NOMO-1 (cell line): ENCODE data around the gene RALGPS2.
A peak's percentile ranks its signal among the peaks of the same experiment; 100 is the strongest.
"Not testable (repeated sequence)": the region's sequence is repeated elsewhere in the genome, so short reads cannot be mapped to it uniquely, and the experiment has no call there.

Experiments used
- DNase-seq, 2 experiments: peaks; one replicate each; lab custom pipeline; 2025; ENCODE audit not compliant: unreplicated experiment in 2 of 2; lab: John Stamatoyannopoulos, UW

Gene RALGPS2

GRCh38 chr1:178939338-178940067 lies 214.5 kb downstream of the RALGPS2 start:
- DNase-seq, result no peak

DNA sequence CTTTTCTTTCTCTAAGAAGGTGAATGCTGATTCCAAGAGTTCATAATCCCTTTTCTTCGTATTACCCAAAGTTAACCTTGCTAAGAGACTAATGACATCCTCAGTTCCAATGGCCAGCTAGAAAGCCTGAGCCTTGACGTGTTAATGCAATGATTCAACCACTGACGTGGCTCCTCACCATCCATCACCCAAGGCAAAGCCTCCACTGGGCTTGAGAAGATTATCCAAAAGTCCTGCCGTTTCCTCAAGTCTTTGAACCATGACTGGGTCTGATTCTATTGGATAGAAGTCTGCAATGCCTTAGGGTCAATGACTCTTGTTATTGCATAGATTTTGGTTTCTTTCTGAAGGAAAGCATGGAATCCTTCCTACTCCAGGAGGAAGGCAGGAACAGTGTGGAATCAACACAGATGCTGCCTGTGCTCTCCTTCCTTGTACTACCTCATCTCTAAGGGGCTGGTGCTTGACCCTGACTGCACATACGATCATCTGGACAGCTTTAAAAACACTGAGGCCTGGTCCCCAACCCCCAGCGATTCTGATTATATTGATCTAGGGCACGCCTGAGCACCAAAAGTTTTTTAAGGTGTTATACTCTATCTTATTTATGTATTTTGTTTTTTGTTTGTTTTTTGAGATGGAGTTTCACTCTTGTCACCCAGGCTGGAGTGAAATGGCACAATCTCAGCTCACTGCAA lies 215.2 kb downstream of the RALGPS2 start:
- no peak for DNase-seq

- DNase-seq, result no peak
Measured at GRCh38 chr1:178941261-178941689, 216.2 kb downstream of the RALGPS2 start.

- no peak for DNase-seq
Measured at GRCh38 chr1:178941849-178942248, 216.8 kb downstream of the RALGPS2 start.

DNA sequence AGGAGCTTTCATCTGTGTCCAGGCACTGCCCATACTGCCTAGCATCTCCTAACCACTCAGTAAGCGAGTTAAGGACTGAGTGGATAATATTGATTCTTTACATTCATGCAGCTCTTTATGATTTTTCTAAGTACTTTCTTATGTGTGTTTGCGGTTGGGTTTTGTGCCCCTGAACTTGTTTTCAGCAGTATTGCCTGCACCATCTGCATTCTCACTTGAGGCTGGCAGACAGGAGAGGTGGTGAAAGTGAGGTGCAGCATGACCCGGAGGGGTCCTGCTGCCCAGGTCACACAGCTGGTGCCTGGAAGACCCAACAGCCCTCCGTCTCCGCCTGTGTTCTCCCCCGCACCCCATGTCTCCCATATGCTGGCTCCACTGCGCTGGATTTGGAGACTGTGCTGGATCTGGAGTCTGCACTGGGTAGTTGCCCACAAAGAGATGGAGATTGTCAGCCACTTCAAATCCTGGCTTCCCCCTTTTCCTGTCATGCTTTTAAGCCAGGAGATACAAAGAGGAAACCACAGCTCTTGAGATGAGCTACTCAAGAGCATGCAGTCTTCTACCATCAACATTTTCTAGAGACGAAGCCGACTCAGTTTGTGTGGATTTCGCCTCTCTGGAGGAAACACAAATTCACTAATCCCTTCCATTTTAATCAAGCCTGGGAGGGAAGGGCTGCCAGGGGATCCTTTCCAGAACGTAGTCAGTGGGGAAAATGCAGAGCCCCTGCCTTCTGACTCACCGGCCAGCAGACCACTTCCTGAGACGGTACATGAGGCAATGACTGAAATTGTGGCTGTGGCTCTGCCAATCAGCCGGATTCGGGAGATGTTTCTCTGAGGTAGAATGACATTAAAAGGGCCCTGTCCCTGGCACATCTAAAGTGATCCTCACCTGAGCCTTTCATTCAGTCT lies 217.5 kb downstream of the RALGPS2 start:
- DNase-seq, result peak; percentile 83 to 87

GRCh38 chr1:178944729-178945128 lies 219.7 kb downstream of the RALGPS2 start:
- DNase-seq, result no peak

DNA sequence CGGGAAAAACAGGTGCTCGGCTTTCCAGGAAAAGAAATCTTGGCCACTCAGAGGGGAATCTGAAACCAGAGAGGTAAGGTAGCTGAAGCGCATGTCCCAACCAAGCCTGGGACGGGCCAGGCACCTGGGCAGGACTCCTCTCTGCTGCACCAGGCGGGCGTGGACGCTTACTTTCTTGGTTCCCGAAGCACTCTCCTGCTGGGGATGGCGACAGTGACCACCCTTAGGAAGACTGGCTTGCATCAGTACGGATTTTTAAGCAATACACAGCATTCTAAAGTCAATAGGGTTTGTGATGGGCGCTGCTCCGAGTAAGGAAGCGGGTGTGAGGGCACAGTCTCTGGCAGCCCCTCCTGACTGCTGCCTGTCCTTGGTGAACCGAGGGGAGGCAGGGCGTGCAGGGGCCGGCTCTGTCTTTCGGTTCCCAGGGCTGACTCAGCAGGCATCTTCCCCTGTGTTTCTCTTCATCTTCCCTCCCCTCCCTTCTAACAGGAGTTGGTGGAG lies 220.8 kb downstream of the RALGPS2 start:
- no peak for DNase-seq

DNA sequence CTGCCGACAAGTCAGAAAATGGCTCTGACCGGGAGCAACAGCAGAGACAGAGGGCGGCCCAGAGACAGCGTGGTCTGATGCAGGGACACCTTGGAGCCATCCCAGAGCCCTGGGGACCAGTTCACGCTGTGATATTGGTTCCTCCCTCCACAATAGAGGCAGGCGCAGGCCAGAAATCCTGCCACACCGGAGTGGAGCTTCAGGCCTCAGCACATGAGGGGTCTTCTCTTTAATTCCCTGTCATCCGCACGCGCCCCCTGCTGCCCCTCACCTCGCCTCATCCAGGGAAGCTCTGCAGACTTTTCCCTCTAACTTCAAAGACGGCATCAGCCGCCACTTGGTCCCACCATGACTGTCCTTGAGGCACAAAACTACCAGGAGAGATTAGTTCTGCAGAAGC lies 221.4 kb downstream of the RALGPS2 start:
- DNase-seq, result no peak

DNA sequence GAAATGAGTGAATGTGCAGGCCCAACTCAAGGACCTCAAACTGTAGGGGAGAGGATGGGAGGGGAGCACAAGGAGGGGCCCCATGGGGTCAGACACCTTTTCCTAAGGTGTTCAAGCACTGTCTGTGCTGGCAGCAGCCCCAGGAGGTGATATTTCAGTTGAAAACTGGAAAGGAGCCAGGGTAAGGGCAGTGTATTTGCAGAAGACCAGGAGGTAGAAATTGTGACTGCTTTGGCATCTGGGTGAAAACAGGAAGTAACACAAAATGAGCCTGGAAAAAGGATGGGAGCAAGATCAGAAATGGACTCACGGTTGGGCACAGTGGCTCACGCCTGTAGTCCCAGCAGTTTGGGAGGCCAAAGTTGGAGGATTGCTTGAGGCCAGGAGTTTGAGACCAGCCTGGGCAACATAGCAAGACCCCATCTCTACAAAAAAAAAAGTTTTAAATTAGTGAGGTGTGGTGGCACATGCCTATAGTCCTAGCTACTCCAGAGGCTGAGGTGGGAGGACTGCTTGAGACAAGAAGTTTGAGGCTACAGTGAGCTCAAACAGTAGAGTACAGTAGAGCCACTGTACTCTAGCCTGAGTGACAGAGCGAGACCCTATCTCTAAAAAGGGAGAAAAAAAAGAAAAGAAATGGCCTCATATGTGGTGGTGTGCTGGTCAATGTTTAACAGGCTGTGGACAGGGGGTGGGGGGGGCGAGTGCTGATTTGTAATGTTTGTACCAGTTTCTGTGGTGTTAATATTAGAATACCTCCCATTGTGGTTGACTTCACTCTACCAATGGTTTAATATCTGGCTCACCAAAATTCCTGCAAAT lies 222.0 kb downstream of the RALGPS2 start:
- DNase-seq, result no peak

GRCh38 chr1:178947677-178947981 lies 222.6 kb downstream of the RALGPS2 start:
- no peak for DNase-seq

- DNase-seq, result no peak
Measured at GRCh38 chr1:178948676-178949075, 223.6 kb downstream of the RALGPS2 start.

DNA sequence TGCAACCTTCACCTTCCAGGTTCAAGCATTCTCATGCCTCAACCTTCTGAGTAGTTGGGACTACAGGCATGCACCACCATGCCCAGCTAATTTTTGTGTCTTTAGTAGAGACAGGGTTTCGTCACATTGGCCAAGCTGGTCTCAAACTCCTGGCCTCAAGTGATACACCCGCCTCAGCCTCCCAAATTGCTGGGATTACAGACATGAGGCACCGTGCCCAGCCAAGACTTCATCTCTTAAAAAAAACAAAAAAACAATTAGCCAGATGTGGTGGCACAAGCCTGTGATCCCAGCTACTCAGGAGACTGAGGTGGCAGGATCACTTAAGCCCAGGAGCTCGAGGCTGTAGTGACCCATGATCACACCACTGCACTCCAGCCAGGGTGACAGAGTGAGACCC lies 224.8 kb downstream of the RALGPS2 start:
- DNase-seq, result not testable (repeated sequence)

- no peak for DNase-seq
Measured at GRCh38 chr1:178951600-178951999, 226.6 kb downstream of the RALGPS2 start.

DNA sequence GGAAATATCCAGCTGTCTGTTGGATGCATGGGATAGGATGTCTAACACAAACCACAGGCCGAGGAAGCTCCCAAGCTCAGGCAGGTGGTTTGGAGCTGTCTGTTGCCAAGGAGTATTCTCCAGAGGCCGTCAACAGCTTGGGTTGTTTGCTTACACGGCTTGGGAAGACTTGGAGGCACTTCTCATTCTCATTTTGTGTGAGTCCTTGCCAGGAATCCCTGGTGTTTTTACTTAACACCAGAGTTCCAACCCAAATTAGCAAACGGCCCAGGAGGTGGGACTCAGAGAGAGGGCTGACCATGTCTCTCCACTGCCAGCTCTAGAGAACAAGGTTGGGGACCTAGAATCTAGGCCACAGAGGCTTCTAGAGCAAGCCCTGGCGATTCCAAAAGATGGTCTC lies 228.0 kb downstream of the RALGPS2 start:
- DNase-seq, result no peak

DNA sequence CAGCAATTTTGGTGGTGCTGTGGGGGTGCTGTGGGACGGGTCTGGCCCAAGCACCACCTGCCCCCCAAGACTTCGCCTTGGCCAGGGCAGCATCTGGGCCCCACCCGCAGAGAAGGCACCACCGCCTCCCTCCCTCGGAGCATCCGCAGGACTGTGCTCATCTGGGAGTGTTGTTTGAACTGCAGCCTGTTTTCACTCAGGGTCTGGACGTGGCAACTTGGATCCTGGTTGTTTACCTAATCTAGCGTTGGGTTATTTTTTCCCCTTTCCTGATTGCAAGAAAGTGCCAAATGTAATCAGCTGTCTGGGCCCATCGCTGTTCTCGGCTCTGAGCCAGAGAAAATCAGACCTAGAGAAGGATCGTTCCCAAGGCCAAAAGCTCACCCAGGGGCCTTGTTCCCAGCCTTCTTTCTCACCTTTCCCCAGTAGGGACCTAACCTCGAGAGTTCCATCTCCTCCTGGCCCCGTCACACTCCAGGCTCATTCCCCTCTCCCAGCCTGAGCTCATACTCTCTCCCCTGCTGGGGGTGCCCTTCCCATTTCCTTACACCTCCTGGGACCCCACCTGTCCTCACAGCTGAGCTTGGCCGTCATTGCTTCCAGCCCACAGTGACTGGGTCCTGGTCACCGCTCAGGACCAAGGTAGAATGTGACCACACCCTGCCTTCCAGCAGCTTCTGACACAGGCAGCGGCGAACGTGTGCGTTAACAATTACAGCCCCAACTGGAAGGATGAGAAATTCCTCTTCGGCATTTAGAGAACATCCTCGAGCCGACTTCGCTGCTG lies 228.7 kb downstream of the RALGPS2 start:
- DNase-seq, result no peak

GRCh38 chr1:178954325-178954690 lies 229.3 kb downstream of the RALGPS2 start:
- DNase-seq, result no peak

GRCh38 chr1:178954937-178955336 lies 229.9 kb downstream of the RALGPS2 start:
- no peak for DNase-seq

GRCh38 chr1:178955391-178955954 lies 230.4 kb downstream of the RALGPS2 start:
- DNase-seq, result no peak

GRCh38 chr1:178958491-178958890 lies 233.4 kb downstream of the RALGPS2 start:
- DNase-seq, result no peak
